MM.1S (cell line): ENCODE results near the gene UNC5C.

Source experiments
- DNase-seq: peaks from one replicate; pipeline ENCODE4 v3.0.0-alpha.2; 2015
- H2AFZ ChIP-seq: fragments of 300-600 bp; sonication (generic); 2 replicates; pipeline ENCODE4 v1.6.0; 2016; ENCODE audit warnings: antibody characterized with exemption, low read length
- H3F3A ChIP-seq: fragments of 300-600 bp; sonication (generic); 2 replicates; pipeline ENCODE4 v1.6.1; 2016; ENCODE audit warnings: mild to moderate bottlenecking, antibody characterized with exemption, low read length, moderate library complexity, mixed read lengths; ENCODE audit not compliant: insufficient read depth
- H3K27ac ChIP-seq: fragments of 300-600 bp; sonication (generic); 2 replicates; pipeline ENCODE4 v1.5.1; 2016; ENCODE audit warnings: mild to moderate bottlenecking, low read length
- H3K27me3 ChIP-seq: fragments of 300-600 bp; sonication (generic); replicated peaks from 2 replicates; pipeline ENCODE4 v1.6.0; 2016; ENCODE audit warnings: low read length; ENCODE audit not compliant: insufficient read depth
- H3K36me3 ChIP-seq: fragments of 300-600 bp; sonication (generic); replicated peaks from 2 replicates; pipeline ENCODE4 v1.6.1; 2016; ENCODE audit warnings: mild to moderate bottlenecking, low read length, mixed read lengths; ENCODE audit not compliant: insufficient read depth
- H3K4me1 ChIP-seq: fragments of 300-600 bp; sonication (generic); 2 replicates; pipeline ENCODE4 v1.6.1; 2016; ENCODE audit warnings: low read length, mixed read lengths
- H3K4me2 ChIP-seq: fragments of 300-600 bp; sonication (generic); 2 replicates; pipeline ENCODE4 v1.6.0; 2016; ENCODE audit warnings: low read depth, low read length
- H3K4me3 ChIP-seq: fragments of 300-600 bp; sonication (generic); 2 replicates; pipeline ENCODE4 v1.5.1; 2016; ENCODE audit warnings: low read length, mixed read lengths
- H3K79me2 ChIP-seq: fragments of 300-600 bp; sonication (generic); 2 replicates; pipeline ENCODE4 v1.6.1; 2016; ENCODE audit warnings: mixed run types, low read length, mixed read lengths
- H3K9ac ChIP-seq: fragments of 300-600 bp; sonication (generic); 2 replicates; pipeline ENCODE4 v1.6.1; 2016; ENCODE audit warnings: low read length, mixed read lengths
- H3K9me2 ChIP-seq: fragments of 300-600 bp; sonication (generic); replicated peaks from 2 replicates; pipeline ENCODE4 v1.6.1; 2016; ENCODE audit warnings: mild to moderate bottlenecking, low read length, mixed read lengths; ENCODE audit not compliant: insufficient read depth
- H3K9me3 ChIP-seq: fragments of 300-600 bp; sonication (generic); replicated peaks from 2 replicates; pipeline ENCODE4 v1.6.1; 2016; ENCODE audit warnings: mild to moderate bottlenecking, low read length, mixed read lengths; ENCODE audit not compliant: insufficient read depth
- H4K20me1 ChIP-seq: fragments of 300-600 bp; sonication (generic); 2 replicates; pipeline ENCODE4 v1.6.1; 2016; ENCODE audit warnings: mild to moderate bottlenecking, low read length, moderate library complexity, mixed read lengths; ENCODE audit not compliant: insufficient read depth
- CTCF ChIP-seq: fragments of 300-600 bp; sonication (generic); IDR thresholded peaks from 2 replicates; pipeline ENCODE4 v1.5.1; 2016; ENCODE audit warnings: antibody characterized with exemption, low read length, mixed read lengths
- EZH2 ChIP-seq: fragments of 300-600 bp; sonication (generic); optimal IDR thresholded peaks from 2 replicates; pipeline ENCODE3; 2017; ENCODE audit warnings: low read depth, mild to moderate bottlenecking, antibody characterized with exemption, low read length, mixed read lengths
- EZH2phosphoT487 ChIP-seq: fragments of 300-600 bp; sonication (generic); IDR thresholded peaks from 2 replicates; pipeline ENCODE4 v1.6.1; 2018; ENCODE audit warnings: antibody characterized with exemption, low read length

Gene UNC5C

GRCh38 chr4:95190751-95191436 lies 357.9 kb downstream of the UNC5C start:
- Histone ChIP-seq H2AFZ (no peak overlapping the region), H3K27ac (no peak overlapping the region), H3K79me2 (no peaks in the 10 kb centered on the region), H3K4me3 (no peak overlapping the region), H3F3A (no peaks in the 10 kb centered on the region), H3K4me2 (no peak overlapping the region), H4K20me1 (no peaks in the 10 kb centered on the region), H3K4me1 (no peaks in the 10 kb centered on the region), H3K9me3 (no peaks in the 10 kb centered on the region), H3K27me3 (no peaks in the 10 kb centered on the region), H3K9me2 (no peaks in the 10 kb centered on the region), H3K9ac (no peak overlapping the region), H3K36me3 (no peaks in the 10 kb centered on the region)
- TF ChIP-seq EZH2 (no peak), EZH2phosphoT487 (no peak), CTCF (no peak)
- no peak for DNase-seq

GRCh38 chr4:95188701-95189370 lies 359.9 kb downstream of the UNC5C start:
- no peak overlapping the region for H3K4me3 ChIP-seq
- H4K20me1 ChIP-seq = no peaks in the 10 kb centered on the region
- DNase-seq = peak; percentile 50
- H3K36me3 ChIP-seq = no peaks in the 10 kb centered on the region
- no peaks in the 10 kb centered on the region for H3K27me3 ChIP-seq
- H3K9ac ChIP-seq = no peak overlapping the region
- H3K9me3 ChIP-seq = no peaks in the 10 kb centered on the region
- no peak overlapping the region for H3K4me2 ChIP-seq
- H3K27ac ChIP-seq = no peak overlapping the region
- H3K79me2 ChIP-seq = no peaks in the 10 kb centered on the region
- H3F3A ChIP-seq = no peaks in the 10 kb centered on the region
- H3K4me1 ChIP-seq = no peaks in the 10 kb centered on the region
- no peak for TF ChIP-seq EZH2phosphoT487
- TF ChIP-seq EZH2 = no peak
- no peak for TF ChIP-seq CTCF
- no peaks in the 10 kb centered on the region for H3K9me2 ChIP-seq
- no peak overlapping the region for H2AFZ ChIP-seq

GRCh38 chr4:95186666-95187065 lies 362.1 kb downstream of the UNC5C start:
- Histone ChIP-seq H2AFZ (no peak overlapping the region), H3K27ac (no peak overlapping the region), H3K4me1 (no peaks in the 10 kb centered on the region), H3K27me3 (no peaks in the 10 kb centered on the region), H3K9me3 (no peaks in the 10 kb centered on the region), H3F3A (no peaks in the 10 kb centered on the region), H4K20me1 (no peaks in the 10 kb centered on the region), H3K4me3 (no peak overlapping the region), H3K79me2 (no peaks in the 10 kb centered on the region), H3K9me2 (no peaks in the 10 kb centered on the region), H3K36me3 (no peaks in the 10 kb centered on the region), H3K4me2 (no peak overlapping the region), H3K9ac (no peak overlapping the region)
- TF ChIP-seq EZH2 (no peak), EZH2phosphoT487 (no peak), CTCF (no peak)
- no peak for DNase-seq
